ENCODE data around the gene NRIP1.
"Not testable (repeated sequence)": the region's sequence is repeated elsewhere in the genome, so short reads cannot be mapped to it uniquely, and the experiment has no call there.

The NRIP1 gene

DNA sequence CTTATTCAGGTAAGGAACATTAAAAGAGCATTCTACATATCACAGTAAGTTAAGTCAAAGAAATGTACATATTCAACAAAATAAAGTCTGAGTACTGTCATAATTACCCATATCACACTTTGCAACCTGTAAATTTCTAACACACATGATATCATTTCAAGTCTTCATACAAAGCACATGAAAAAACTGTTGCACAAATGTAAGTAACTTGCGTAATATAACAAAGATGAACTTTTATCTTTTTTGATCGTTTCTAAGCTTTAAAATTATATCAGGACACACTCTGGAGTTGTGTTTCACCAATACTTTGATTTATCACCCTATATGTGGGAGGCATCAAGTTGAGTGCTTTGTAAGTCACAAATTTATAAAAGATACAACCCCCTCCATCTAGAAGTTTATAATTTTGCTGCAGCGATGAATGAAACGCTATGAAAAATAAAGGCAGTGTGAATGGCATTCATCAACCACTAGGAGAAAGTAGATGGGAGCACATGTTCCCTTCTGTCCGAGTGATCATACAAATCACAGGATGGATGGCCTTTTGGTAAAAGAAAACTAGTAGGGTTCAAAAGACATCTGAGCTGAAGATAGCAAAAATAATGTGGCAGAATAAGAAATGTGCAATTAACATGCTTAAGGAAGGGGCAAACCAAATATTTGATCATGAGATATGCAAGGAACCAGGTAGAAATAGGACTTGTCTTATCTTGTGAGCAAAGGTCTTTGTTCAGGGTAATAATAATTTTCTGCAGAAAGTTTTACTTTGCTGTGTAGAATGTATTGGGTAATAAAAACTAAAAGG is 27.5 kb downstream of the NRIP1 start:
- DNase-seq (ENCODE audit: low spot score), result no peak

DNA sequence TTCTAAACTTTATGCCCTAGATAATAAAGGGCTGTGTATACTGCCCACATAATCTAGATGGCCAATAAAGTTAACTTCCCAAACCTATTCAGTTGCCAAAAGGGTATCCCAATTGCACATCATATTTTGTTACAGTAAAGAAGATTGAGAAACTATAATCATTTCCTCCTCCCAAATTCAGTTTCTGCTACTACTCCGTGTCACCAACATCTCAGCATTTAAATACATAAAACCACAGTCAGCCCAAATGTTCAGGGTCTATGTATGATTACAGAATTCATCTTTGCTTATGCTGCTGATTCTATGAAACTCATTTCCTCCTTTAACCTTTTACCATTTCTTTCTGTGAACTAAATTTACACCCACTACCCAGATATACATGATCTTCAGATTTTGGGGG is 28.6 kb downstream of the NRIP1 start:
- DNase-seq (ENCODE audit: low spot score), result no peak

DNA sequence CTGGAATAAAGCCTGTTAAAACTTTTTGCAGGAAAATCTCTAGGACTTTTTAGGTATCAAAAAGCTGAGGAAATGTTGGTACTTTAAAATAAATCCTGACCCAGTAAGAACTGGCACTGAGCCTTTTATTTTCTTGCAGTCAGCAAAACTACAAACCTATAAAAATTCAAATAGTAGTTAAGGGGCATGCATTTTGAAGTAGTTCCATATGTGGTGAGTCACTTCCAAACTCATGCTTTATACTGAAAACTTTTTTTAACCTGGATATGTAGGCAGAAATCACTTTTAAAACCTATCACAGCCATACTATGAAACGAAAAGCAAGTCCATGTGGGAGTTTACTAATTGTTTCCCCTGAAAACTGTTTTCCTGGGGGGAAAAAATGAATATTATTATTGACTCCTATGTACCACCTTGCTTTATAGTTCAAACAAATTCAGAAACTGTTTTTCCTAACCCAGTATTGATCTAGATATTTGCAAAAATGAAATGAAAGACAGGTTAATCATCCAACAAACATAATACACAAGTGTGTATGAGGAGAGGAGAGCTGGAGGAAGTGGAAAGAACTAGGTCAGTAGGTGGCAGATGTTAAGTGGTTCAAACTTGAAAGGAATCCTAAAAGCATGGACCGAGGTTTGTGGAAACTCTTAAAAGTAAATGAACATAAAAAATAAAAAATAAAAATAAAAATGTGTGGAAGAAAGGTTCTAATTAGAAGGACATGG is 30.5 kb downstream of the NRIP1 start:
- DNase-seq (ENCODE audit: low spot score), result no peak

DNA sequence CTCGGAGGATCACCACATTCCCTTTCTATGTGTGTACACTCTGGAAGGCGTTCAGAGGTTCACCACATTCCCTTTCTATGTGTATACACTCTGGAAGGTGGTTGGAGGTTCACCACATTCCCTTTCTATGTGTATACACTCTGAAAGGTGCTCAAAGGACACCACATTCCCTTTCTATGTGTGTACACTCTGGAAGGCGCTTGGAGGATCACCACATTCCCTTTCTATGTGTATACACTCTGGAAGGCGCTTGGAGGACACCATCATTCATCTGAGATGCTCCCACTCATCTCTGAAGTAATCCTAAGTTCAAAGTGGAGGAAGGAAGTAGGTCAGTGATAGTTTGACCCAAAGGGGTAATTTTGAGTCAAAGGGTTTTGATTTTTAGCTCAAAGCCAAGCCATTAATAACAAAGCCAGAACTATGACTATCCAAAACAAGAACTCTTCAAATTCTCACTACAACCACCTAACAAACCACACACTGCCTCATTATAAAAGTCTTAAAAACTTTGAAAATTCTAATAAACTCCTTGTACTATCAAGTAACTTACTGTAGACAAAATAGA is 32.9 kb downstream of the NRIP1 start:
- DNase-seq (ENCODE audit: low spot score), result no peak

DNA sequence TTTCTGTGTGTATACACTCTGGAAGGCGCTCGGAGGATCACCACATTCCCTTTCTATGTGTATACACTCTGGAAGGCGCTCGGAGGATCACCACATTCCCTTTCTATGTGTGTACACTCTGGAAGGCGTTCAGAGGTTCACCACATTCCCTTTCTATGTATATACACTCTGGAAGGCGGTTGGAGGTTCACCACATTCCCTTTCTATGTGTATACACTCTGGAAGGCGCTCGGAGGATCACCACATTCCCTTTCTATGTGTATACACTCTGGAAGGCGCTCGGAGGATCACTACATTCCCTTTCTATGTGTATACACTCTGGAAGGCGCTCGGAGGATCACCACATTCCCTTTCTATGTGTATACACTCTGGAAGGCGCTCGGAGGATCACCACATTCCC is 33.4 kb downstream of the NRIP1 start:
- not testable (repeated sequence) for DNase-seq (ENCODE audit: low spot score)

DNA sequence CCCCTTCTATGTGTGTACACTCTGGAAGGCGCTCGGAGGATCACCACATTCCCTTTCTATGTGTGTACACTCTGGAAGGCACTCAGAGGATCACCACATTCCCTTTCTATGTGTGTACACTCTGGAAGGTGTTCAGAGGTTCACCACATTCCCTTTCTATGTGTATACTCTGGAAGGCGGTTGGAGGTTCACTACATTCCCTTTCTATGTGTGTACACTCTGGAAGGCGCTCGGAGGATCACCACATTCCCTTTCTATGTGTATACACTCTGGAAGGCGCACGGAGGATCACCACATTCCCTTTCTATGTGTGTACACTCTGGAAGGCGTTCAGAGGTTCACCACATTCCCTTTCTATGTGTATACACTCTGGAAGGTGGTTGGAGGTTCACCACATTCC is 33.9 kb downstream of the NRIP1 start:
- DNase-seq (ENCODE audit: low spot score), result not testable (repeated sequence)

DNA sequence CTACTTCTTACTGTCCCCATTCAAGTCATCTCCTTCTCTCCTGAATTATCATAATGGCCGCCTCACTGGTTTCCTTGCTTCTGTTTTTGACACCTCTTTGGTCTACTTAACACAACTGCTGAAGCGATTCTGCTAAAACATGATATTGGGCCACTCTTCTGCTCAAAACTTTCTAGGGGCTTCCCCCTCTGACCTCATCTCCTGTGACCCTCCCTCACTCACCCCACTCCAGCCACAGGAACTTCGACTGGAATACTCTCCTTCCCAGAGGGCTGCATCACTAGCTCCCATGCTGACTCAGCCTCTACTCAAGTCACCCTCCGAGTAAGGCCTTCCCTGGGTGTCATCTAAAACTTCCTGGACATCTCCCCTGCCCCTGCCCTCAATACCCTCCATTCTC is 35.7 kb downstream of the NRIP1 start:
- DNase-seq (ENCODE audit: low spot score), result no peak

DNA sequence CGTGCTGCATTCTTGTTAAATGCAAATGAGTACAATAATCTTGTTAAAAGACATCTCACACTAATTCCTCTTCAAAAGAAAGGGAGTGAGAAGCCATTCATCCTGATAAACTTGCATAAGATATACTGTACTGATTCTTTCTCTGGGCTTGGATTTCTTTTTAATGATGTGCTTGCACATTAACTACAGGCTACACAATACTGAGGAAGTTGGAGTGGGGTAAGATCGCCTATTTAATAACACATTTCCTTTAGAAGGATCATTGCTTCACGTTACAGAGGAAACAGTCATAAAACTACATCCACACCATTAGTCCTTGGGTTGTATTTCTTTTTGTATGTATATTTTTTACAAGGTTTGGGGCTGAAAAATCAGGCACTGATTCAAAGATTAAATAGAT is 36.6 kb downstream of the NRIP1 start:
- no peak for DNase-seq (ENCODE audit: low spot score)

DNA sequence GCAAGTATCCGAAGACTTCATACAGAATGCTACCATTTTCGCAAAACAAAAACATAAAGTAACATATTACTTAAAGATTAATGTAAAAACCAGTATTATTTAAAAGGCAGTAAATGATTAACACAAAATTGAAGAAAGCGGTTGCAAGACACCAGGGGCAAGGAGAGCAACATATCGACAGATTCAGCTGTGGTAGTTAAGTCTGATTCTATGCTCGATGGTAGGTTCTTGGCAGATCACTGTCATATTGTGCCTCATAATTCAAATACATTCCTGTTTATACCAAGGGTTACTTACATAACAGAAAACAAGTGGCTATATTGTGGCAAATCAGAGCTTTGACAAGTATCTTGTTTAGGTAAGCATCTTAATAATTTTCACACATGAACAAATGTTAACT is 37.7 kb downstream of the NRIP1 start:
- DNase-seq (ENCODE audit: low spot score), result no peak

DNA sequence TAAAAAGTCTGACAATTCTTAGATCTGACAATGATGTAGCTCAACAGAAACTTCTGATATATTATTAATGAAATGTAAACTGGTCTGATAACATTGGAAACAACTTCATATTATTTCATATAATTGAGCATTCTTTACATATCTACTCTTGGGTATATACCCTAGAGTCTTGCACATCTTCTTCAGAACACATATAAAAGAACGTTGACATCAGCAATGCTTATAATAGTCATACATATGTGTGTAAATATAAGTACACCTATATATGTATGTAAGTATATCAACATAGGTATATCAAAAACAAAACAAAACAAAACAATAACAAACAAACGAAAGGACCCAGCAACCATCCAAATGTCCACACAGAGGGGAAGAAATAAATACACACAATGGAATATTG is 38.4 kb downstream of the NRIP1 start:
- DNase-seq (ENCODE audit: low spot score), result no peak

DNA sequence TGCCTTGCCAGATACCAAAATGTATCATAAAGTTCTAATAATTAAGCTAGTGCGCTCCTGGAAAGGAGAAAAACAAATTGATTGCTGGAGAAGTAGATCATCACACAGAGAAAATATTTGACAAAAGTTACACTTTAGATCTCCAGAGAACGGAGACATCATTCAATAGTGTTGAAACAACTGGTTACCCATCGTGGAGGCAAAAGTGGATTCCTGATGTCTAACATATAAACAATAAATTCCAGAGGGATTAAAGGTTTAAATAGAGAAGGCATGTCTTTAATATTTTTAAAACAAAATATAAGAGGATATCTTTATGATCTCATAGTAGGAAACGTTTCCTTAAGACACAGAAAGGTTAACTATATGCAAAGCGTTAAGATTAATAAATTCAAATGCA is 41.0 kb downstream of the NRIP1 start:
- no peak for DNase-seq (ENCODE audit: low spot score)

DNA sequence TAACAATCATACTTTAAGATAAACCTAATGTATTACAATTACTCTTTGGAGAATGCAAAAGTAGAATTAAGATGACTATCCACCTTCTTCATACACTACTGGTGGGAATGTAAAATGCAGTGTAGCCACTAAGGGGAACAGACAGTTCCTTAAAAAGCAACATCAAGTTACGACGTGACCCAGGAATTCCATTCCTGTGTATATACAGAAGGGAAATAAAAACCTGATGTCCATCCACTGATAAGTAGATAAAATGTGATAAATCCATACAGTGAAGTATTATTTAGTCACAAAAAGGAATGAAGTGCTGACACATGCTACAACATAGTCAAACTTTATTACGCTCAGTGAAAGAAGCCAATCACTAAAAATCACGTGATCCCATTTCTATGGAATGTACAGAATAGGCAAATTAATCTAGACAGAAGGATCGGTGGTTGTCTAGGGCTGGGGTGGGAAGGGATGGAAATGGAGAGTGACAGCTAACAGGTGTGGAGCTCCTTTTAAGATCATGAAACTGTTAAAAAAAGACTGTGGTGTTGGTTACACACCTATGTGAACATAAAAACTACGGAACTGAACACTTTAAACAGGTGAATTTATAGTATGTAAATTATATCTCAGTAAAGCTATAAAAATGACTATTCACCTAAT is 42.1 kb downstream of the NRIP1 start:
- DNase-seq (ENCODE audit: low spot score), result no peak

DNA sequence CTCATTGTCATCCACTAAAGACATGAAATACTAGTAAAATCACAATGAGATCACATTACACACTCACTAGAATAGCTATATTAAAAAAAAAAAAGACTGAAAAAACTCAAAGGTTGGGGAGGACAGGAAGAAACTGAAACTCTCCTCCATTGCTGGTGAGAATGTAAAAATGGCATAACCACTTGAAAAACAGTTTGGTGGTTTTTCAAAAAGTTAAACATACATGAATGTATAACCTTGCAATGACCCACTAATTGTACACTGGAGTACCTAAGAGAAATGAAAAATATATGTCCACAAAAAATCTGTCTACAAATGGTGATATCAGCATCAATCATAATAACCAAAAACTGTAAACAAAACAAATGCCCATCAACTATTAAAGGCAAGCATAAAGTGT is 44.0 kb downstream of the NRIP1 start:
- no peak for DNase-seq (ENCODE audit: low spot score)

DNA sequence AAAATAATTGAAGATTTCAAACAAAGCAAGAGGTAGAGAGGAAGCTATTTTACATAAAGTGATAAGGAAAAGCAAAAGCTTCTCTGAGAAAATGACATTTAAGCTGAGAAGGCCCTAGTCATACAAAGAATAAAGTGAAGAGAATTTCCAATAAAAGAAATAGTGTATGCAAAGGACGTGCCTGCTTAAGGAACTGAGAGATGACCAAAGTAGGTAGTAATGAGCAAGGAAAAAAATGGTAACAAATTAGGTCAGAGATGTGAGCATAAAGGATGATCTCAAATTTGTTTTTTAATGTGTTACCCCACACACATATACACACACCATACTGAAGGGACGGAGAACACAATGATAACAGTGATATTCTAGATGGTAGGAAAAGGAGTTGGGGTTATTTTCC is 46.4 kb downstream of the NRIP1 start:
- no peak for DNase-seq (ENCODE audit: low spot score)

DNA sequence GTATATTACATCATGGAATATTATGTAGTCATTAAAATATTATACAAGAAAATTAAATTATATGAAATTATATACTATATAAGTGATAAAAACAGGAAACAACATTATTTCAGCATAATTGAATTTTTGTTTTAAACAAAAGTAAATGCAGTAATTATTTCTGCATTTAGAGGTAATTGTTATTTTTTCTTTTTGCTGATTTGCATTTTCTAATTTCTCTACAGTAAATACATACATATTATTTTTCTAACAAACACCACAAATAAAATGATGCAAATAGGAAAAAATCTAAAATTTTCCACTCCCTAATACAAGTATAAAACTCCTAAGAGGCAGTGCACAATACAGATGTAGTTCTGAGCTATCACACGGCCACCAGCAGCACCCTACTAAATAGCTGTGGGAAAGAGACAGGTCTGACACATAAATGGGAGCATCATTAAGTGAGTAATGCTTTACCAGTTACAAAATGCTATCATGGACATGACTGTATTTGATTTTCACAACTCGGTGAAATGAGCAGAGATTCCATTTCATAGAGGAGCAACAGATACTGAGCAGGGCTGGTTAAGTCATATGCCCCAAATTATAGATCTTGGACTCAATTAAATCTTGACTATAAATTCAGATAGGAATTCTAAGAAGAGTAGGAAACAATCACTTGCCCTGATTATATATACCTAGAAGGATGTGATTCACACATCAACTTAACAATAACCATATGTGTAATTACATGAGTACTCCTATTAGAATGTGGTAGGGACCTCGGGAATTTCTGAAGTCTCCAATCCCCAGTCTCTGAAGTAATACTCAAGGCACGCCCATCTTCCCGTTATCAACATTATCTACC is 49.0 kb downstream of the NRIP1 start:
- DNase-seq (ENCODE audit: low spot score), result no peak

DNA sequence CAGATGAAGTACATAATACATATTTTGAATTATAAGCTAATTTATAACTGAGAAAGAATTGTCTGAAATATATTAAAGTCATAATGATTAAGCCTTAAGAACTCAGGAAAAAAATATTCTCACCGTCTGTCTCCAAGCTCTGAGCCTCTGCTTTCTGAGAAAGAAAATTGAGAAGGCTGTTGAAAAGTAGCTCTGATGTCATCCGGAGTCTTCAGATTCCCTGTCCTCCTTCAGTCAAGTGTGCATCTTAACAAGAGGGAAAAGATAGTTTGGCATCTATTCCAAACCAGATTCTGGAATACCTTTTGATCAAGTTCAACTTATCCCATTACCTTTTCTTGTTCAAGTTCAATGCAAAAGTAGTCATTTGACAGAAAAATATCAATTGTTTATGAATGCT is 50.6 kb downstream of the NRIP1 start:
- DNase-seq (ENCODE audit: low spot score), result no peak

DNA sequence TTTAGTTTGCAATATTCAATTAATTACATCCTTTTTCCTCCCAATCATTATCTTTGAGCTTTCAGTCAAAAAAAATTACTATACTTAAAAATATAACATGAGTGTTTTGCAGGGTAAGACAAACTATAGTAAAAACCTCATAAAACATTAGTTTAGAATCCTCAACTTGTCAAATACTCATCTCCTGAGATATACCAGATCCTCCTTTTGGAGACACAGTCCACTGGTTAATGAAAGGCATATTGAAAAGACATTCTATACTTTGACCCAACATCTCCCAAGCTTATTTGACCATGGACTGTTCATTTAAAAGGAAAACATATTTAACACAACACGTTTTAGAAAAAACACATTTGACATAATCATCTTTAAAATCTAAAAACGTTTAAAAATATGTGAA is 52.8 kb downstream of the NRIP1 start:
- no peak for DNase-seq (ENCODE audit: low spot score)

DNA sequence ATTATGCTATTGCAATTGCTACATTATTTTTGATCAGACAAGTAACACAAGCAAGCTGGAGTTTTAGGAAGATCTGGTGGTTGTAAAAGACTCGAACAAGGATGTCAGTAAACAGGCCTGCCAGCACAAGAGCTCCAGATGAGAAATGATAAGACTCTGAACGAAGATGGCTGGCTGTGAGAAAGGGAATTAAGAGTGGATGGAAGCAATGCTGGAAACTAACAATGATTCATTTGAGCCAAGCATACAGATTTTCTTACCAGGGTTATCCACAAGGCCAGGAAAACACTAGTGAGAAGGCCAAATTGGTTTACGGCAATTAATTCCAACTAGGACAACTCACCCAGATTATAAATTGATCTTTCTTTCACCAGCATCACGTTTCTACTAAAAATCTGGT is 54.2 kb downstream of the NRIP1 start:
- no peak for DNase-seq (ENCODE audit: low spot score)

DNA sequence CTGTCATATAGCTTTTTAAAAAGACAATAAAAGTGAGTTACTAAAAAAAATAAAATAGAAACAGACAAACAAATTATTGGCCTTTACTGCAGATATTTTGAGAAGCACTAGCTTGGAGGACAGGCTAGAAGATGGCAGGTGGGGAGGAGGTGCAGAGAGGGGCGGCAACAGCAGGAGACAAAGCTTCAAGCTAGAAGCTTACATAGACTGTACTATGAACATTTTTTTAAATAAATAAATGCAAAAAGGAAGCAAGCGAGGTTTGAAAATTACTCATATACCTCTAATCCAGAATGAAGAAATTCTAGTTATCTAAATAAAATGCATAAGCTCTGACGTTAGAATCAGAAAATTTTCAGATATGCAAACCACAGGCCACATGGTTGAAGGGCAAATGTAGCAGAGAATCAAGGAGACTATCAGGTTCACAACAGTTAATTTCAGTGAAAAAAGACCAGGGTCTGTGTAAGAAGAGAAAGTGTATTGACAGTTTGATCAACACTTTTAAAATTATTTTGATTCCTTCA is 54.9 kb downstream of the NRIP1 start:
- DNase-seq (ENCODE audit: low spot score), result no peak

DNA sequence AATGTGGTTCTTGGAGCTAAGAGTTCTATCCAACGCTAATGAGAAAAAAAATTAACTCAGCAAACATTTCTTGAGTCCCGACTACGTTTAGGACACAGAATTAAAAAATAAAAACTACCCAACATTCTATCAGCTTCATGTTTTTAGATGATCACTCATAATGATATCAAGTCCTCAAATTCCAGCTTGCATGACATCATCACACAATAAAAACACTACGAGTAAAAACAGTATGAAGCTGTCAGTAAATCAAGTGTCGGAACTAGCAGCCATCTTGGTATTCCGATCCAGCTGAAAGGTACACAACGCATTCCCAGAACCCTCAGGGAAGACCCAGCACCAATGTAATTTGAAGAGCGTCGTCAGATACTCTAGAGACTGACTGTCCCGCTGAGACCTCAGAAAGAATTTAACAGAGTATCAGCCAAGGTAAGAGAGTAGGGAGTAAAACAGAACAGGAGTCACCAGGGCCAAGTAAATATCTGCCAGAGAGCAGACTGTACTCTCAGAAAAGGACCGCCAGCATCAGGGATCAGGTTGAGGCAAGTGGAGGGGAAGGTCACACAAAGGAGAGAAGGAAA is 57.0 kb downstream of the NRIP1 start:
- no peak for DNase-seq (ENCODE audit: low spot score)

DNA sequence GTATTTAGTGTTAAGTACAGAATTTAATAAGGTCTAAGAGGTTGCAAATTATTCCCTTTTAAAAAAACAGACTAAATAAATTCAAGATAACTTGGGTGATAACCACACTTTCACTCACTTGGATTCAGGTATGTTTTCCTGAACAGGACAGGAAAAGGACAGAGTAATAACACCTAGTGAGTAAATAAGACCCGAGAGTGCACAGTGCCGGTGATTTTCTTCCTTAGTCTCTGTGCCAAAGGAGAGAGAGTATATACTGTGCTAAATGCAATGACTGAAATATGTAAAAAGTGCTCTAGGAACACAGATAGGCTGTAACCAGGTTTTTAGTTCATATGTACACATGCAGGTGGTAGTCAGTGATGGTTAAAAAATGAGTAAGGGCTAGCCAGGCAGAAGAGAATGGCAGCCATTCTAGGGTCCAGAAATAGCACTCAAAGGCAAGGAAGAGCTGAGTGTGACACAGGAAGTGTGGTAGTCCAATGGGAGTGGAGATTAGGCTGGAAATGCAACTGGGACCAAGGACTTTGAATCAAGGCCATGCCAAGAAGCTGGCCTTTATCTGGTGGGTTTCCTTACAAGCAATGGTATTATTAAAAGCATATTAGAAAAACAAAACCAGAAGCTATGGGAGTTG is 58.1 kb downstream of the NRIP1 start:
- no peak for DNase-seq (ENCODE audit: low spot score)

Measured in left forelimb (tissue), 1 donor.